NCI-H2196 (cell line): ENCODE data around the gene RTF2.

Experiments
- DNase-seq: peaks from one replicate; lab custom pipeline; 2025; ENCODE audit not compliant: unreplicated experiment; lab: John Stamatoyannopoulos, UW

Gene RTF2

GRCh38 chr20:56468316-56469076 lies at the start of gene RTF2:
Gene RTF2 (plus strand): TSS chr20:56468627. CDS start chr20:56468698, 71 bp downstream.
- peak; percentile 94 for DNase-seq

- no peak for DNase-seq
These were observed 48.4 kb upstream of the RTF2 start for GRCh38 chr20:56420028-56420427.

- no peak for DNase-seq
These were observed 47.3 kb upstream of the RTF2 start for GRCh38 chr20:56420940-56421688.

- no peak for DNase-seq
These were observed 46.2 kb upstream of the RTF2 start for GRCh38 chr20:56422076-56422823.

GRCh38 chr20:56422824-56423189 lies 45.6 kb upstream of the RTF2 start:
- DNase-seq = no peak

GRCh38 chr20:56423211-56423610 lies 45.2 kb upstream of the RTF2 start:
- no peak for DNase-seq

- no peak for DNase-seq
These were observed 44.5 kb upstream of the RTF2 start for GRCh38 chr20:56423886-56424285.

- no peak for DNase-seq
These were observed 43.5 kb upstream of the RTF2 start for GRCh38 chr20:56424931-56425330.

GRCh38 chr20:56426026-56426425 lies 42.4 kb upstream of the RTF2 start:
- DNase-seq = no peak

GRCh38 chr20:56426926-56427325 lies 41.5 kb upstream of the RTF2 start:
- no peak for DNase-seq

- DNase-seq = no peak
These were observed 40.6 kb upstream of the RTF2 start for GRCh38 chr20:56427797-56428196.

- no peak for DNase-seq
These were observed 40.0 kb upstream of the RTF2 start for GRCh38 chr20:56428410-56428809.

GRCh38 chr20:56428881-56429280 lies 39.5 kb upstream of the RTF2 start:
- no peak for DNase-seq

- no peak for DNase-seq
These were observed 38.9 kb upstream of the RTF2 start for GRCh38 chr20:56429502-56429901.

GRCh38 chr20:56429941-56430340 lies 38.5 kb upstream of the RTF2 start:
- no peak for DNase-seq

- DNase-seq = no peak
These were observed 38.0 kb upstream of the RTF2 start for GRCh38 chr20:56430461-56430860.

GRCh38 chr20:56430957-56431356 lies 37.5 kb upstream of the RTF2 start:
- DNase-seq = no peak

GRCh38 chr20:56431471-56431870 lies 37.0 kb upstream of the RTF2 start:
- no peak for DNase-seq

GRCh38 chr20:56433221-56433879 lies 35.1 kb upstream of the RTF2 start:
- no peak for DNase-seq

- DNase-seq = no peak
These were observed 34.6 kb upstream of the RTF2 start for GRCh38 chr20:56433880-56434255.

GRCh38 chr20:56437196-56437960 lies 31.0 kb upstream of the RTF2 start:
- DNase-seq = no peak
